HepG2 (cell line): ENCODE results near the gene ITGAE. TPM values are rescaled to one million over a fixed set of nuclear protein-coding genes. Genes with fewer than 3 reads are reported as not detected.

Source experiments
- ATAC-seq: fragments of 200-7000 bp; cut with Tn5 transposase; 3 replicates; pipeline ENCODE4 v1.9.1; 2020; ENCODE audit warnings: mild to moderate bottlenecking, moderate library complexity
- BruUV-seq: library from RNA; stranded (reverse); fragments of 400-500 nt; replicated peaks from 2 replicates; lab custom pipeline; 2021; lab: Mats Ljungman, UMichigan
- CTCF ChIA-PET: fragments of 300-600 bp; formaldehyde crosslinking; extraction: SDS; loops from one replicate; lab custom pipeline; 2021; ENCODE audit warnings: low total read pairs, inconsistent platforms, low intra/inter-chr PET ratio; lab: Yijun Ruan, JAX
- POLR2A ChIA-PET: fragments of 350-600 bp; sonication (Branson Sonifier 250); formaldehyde crosslinking; loops from one replicate; lab custom pipeline; 2020; ENCODE audit warnings: antibody characterized with exemption, inconsistent platforms; lab: Yijun Ruan, JAX
- DNase-seq: peaks from one replicate; pipeline ENCODE4 v3.0.0-alpha.2; 2015; ENCODE audit warnings: low spot score
- FAIRE-seq: peaks from 3 replicates; lab custom pipeline; 2011; peaks lifted over from hg19 to GRCh38; lab: Jason Lieb, UNC
- H2AFZ ChIP-seq: one replicate; pipeline ENCODE4 v1.6.1; 2011; ENCODE audit warnings: low read length, inconsistent platforms
- H3K27ac ChIP-seq: fragments of 300-600 bp; 3 replicates; pipeline ENCODE4 v1.8.0; 2011; ENCODE audit warnings: mixed run types, mild to moderate bottlenecking, mixed read lengths, low read length, inconsistent platforms; ENCODE audit not compliant: insufficient read depth; ENCODE audit errors: extremely low read length
- H3K27me3 ChIP-seq, 2 experiments: fragments of 200-600 bp in 1 of 2; 2 replicates in 1 of 2; 3 replicates in 1 of 2; pipeline versions ENCODE4 v1.6.0 to v1.8.0; 2011; ENCODE audit warnings: low read length in 2 of 2, mild to moderate bottlenecking in 2 of 2, moderate library complexity in 2 of 2, inconsistent platforms in 1 of 2; ENCODE audit not compliant: insufficient read depth in 2 of 2, control insufficient read depth in 1 of 2
- H3K36me3 ChIP-seq, 2 experiments: fragments of 200-600 bp in 1 of 2; replicated peaks in 1 of 2; 2 replicates in 1 of 2; 3 replicates in 1 of 2; pipeline versions ENCODE4 v1.5.1 to v1.8.0; 2011; ENCODE audit warnings: low read length in 2 of 2, inconsistent platforms in 1 of 2; ENCODE audit not compliant: insufficient read depth in 2 of 2, control insufficient read depth in 1 of 2
- H3K4me1 ChIP-seq: 2 replicates; pipeline ENCODE4 v1.5.1; 2012; ENCODE audit warnings: low read length, inconsistent platforms; ENCODE audit not compliant: insufficient read depth
- H3K4me2 ChIP-seq: 2 replicates; pipeline ENCODE4 v1.6.0; 2011; ENCODE audit warnings: low read depth, low read length, inconsistent platforms
- H3K4me3 ChIP-seq, 3 experiments: fragments of 200-600 bp in 1 of 3; sonication (generic), shearing (Covaris generic) in 1 of 3; replicated peaks in 1 of 3; 2 replicates each; pipeline ENCODE4 v1.5.1; 2011 to 2016; ENCODE audit warnings: low read length in 3 of 3, inconsistent platforms in 2 of 3, low read depth in 2 of 3, mild to moderate bottlenecking in 2 of 3, control low read depth in 1 of 3, mixed read lengths in 1 of 3; ENCODE audit not compliant: insufficient read depth in 1 of 3
- H3K79me2 ChIP-seq: one replicate; pipeline ENCODE4 v1.6.1; 2011; ENCODE audit warnings: low read length, inconsistent platforms; ENCODE audit not compliant: insufficient read depth
- H3K9ac ChIP-seq: 2 replicates; pipeline ENCODE4 v1.6.0; 2011; ENCODE audit warnings: mild to moderate bottlenecking, low read depth, low read length, inconsistent platforms; ENCODE audit not compliant: insufficient read depth
- H3K9me3 ChIP-seq: 2 replicates; pipeline ENCODE4 v1.5.1; 2012; ENCODE audit warnings: mild to moderate bottlenecking, low read length
- H4K20me1 ChIP-seq: 2 replicates; pipeline ENCODE4 v1.6.0; 2011; ENCODE audit warnings: inconsistent platforms, mild to moderate bottlenecking, low read length, moderate library complexity; ENCODE audit not compliant: insufficient read depth
- DNMT3B ChIP-seq: conservative IDR thresholded peaks from 2 replicates; pipeline ENCODE4 v1.6.1; 2016; ENCODE audit warnings: missing biosample characterization, control low read depth
- EP300 ChIP-seq, 3 experiments: sonication (generic) in 1 of 3; formaldehyde crosslinking in 1 of 3; IDR thresholded peaks; 2 replicates each; pipeline versions ENCODE4 v1.5.1 to v1.6.1; 2011 to 2020; ENCODE audit warnings: low read depth in 2 of 3, low read length in 2 of 3, borderline replicate concordance in 1 of 3, improper control_type of control experiment in 1 of 3, mild to moderate bottlenecking in 1 of 3, missing genetic modification reagents in 1 of 3, moderate library complexity in 1 of 3
- GATA4 ChIP-seq: sonication (generic); IDR thresholded peaks from 2 replicates; pipeline ENCODE4 v1.6.1; 2016; ENCODE audit warnings: antibody characterized with exemption, low read depth, borderline replicate concordance
- HOXA7 ChIP-seq: sonication (generic); formaldehyde crosslinking; IDR thresholded peaks from 2 replicates; pipeline ENCODE4 v1.8.1; 2022; ENCODE audit warnings: mild to moderate bottlenecking, missing genetic modification reagents, moderate library complexity
- JUN ChIP-seq: sonication (generic); formaldehyde crosslinking; IDR thresholded peaks from 2 replicates; pipeline ENCODE4 v1.4.0; 2020; ENCODE audit warnings: mild to moderate bottlenecking, missing genetic modification reagents
- MYC ChIP-seq: sonication (generic); formaldehyde crosslinking; IDR thresholded peaks from 2 replicates; pipeline ENCODE4 v1.9.0; 2021; ENCODE audit warnings: missing genetic modification reagents, borderline replicate concordance
- POLR2AphosphoS5 ChIP-seq: IDR thresholded peaks from 2 replicates; pipeline ENCODE4 v1.6.1; 2012; ENCODE audit warnings: low read depth, low read length
- SMAD9 ChIP-seq: sonication (generic); formaldehyde crosslinking; IDR thresholded peaks from 2 replicates; pipeline ENCODE4 v1.5.1; 2020; ENCODE audit warnings: mild to moderate bottlenecking, missing genetic modification reagents
- TAF1 ChIP-seq: sonication (generic); formaldehyde crosslinking; IDR thresholded peaks from 2 replicates; pipeline ENCODE4 v1.4.0; 2020; ENCODE audit warnings: missing genetic modification reagents
- ZNF547 ChIP-seq: sonication (generic); formaldehyde crosslinking; IDR thresholded peaks from 2 replicates; pipeline ENCODE4 v1.5.1; 2020; ENCODE audit warnings: mild to moderate bottlenecking, missing genetic modification reagents
- ZNF792 ChIP-seq: IDR thresholded peaks from 2 replicates; pipeline ENCODE4 v1.6.1; 2016
- ZSCAN29 ChIP-seq: sonication (generic); formaldehyde crosslinking; conservative IDR thresholded peaks from 2 replicates; pipeline ENCODE4 v1.4.0; 2020; ENCODE audit warnings: mild to moderate bottlenecking, missing genetic modification reagents
- whole genome bisulfite sequencing: methylation state at CpG from one replicate; pipeline ENCODE4 v1.1.6; 2017; ENCODE audit warnings: low lambda C conversion rate; 5-methylcytosine and 5-hydroxymethylcytosine counted together
- in situ Hi-C: cut with HindIII; loops from 2 replicates; pipeline ENCODE4 v1.10.0; 2017; ENCODE audit warnings: low pct_unique_long_range_greater_than_20kb; ENCODE audit not compliant: extremely low pct_ligation_motif_present
- intact Hi-C: fragments of 100-400 bp; cut with micrococcal nuclease; formaldehyde crosslinking; loops from one replicate; pipeline ENCODE4 v1.10.0; 2022; ENCODE audit not compliant: unreplicated experiment
- polyA plus RNA-seq, 8 experiments: library from polyadenylated mRNA; depleted of rRNA in 3 of 8; stranded (reverse) in 7 of 8; unstranded in 1 of 8; fragments of >200 nt; fragmentation: Illumina TruSeq in 4 of 8; extraction: Trizol in 4 of 8; gene quantifications; 2 replicates each; pipeline versions ENCODE4 v1.2.1 to v1.2.3, GENCODE V29; 2011 to 2016; ENCODE audit warnings: low read depth in 4 of 8, missing spikeins in 1 of 8, mixed read lengths in 1 of 8; ENCODE audit not compliant: insufficient read depth in 1 of 8
- total RNA-seq, 5 experiments: library from RNA; depleted of rRNA; stranded (reverse); fragments of >200 nt; fragmentation: Illumina TruSeq; extraction: Trizol; gene quantifications; 2 replicates each; pipeline ENCODE4 v1.2.3, GENCODE V29; 2016; ENCODE audit warnings: low read depth in 1 of 5
- TF ChIP-seq, protein P1 (sequence below): sonication (generic); formaldehyde crosslinking; IDR thresholded peaks from 2 replicates; pipeline ENCODE4 v1.4.0; 2020; ENCODE audit warnings: missing genetic modification reagents
- TF ChIP-seq, protein P2 (sequence below), 2 experiments: IDR thresholded peaks; 2 replicates each; pipeline ENCODE4 v1.6.1; 2011 to 2012; ENCODE audit warnings: low read length in 2 of 2, borderline replicate concordance in 1 of 2, low read depth in 1 of 2, mild to moderate bottlenecking in 1 of 2, moderate library complexity in 1 of 2

ITGAE gene
- total and polyA plus RNA-seq, 2 of the 13 experiments (the other 11 are each of a cell fraction or from before 2014, with no cell fraction given), result 42.3 to 49.0 TPM

DNA sequence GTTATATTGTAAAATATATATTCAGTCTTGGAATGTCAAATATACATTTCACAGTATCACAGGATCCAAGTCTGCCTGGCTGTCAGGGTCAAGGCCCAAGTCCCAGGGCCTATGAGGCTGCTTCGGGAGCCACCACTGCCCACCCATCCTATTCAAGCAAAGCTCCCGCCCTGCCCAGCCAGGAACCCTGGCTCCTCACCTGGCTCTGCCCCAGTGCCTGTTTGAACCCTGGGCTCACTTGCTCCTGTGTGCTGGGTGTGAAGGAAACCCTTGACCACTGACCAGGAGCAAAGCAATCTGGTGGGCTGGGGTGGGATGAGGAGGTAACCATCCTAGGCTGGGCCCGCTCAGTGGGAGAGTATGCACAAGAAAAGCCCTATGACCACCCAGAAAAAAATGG, 27.0 kb downstream of the ITGAE start (continued):
- TF ChIP-seq TAF1 (no peak), EP300 (IDR thresholded peaks at IDR 0.05; ENCODE audit: low read depth in 2 of 2, low read length in 2 of 2) (no peak), EP300 (CRISPR knock-in tag; IDR thresholded peaks at IDR 0.05; ENCODE audit: borderline replicate concordance) (no peak), POLR2AphosphoS5 (no peak)
- TF ChIP-seq, protein P1, sequence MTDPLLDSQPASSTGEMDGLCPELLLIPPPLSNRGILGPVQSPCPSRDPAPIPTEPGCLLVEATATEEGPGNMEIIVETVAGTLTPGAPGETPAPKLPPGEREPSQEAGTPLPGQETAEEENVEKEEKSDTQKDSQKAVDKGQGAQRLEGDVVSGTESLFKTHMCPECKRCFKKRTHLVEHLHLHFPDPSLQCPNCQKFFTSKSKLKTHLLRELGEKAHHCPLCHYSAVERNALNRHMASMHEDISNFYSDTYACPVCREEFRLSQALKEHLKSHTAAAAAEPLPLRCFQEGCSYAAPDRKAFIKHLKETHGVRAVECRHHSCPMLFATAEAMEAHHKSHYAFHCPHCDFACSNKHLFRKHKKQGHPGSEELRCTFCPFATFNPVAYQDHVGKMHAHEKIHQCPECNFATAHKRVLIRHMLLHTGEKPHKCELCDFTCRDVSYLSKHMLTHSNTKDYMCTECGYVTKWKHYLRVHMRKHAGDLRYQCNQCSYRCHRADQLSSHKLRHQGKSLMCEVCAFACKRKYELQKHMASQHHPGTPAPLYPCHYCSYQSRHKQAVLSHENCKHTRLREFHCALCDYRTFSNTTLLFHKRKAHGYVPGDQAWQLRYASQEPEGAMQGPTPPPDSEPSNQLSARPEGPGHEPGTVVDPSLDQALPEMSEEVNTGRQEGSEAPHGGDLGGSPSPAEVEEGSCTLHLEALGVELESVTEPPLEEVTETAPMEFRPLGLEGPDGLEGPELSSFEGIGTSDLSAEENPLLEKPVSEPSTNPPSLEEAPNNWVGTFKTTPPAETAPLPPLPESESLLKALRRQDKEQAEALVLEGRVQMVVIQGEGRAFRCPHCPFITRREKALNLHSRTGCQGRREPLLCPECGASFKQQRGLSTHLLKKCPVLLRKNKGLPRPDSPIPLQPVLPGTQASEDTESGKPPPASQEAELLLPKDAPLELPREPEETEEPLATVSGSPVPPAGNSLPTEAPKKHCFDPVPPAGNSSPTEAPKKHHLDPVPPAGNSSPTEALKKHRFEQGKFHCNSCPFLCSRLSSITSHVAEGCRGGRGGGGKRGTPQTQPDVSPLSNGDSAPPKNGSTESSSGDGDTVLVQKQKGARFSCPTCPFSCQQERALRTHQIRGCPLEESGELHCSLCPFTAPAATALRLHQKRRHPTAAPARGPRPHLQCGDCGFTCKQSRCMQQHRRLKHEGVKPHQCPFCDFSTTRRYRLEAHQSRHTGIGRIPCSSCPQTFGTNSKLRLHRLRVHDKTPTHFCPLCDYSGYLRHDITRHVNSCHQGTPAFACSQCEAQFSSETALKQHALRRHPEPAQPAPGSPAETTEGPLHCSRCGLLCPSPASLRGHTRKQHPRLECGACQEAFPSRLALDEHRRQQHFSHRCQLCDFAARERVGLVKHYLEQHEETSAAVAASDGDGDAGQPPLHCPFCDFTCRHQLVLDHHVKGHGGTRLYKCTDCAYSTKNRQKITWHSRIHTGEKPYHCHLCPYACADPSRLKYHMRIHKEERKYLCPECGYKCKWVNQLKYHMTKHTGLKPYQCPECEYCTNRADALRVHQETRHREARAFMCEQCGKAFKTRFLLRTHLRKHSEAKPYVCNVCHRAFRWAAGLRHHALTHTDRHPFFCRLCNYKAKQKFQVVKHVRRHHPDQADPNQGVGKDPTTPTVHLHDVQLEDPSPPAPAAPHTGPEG, result no peak

DNA sequence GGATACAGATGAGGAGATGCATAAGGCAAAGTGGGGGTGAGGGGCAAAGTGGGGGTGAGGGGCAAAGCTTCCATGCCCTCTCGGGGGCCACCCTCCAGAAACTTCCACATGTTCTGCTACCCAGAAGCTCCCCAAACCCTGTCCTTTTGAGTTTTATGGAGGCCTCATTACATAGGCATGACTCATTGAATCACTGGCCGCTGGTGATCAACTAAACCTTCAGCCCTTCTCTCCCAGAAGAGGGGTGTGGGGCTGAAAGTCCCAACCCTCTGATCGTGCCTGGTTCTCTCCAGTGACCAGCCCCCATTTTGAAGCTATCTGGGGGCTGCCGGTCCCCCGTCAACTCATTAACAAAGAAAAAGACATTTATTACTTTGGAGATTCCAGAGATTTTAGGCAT, 27.5 kb downstream of the ITGAE start:
- no peak; the same call in 2 of the 3 replicates for ATAC-seq
- no peak for DNase-seq
- no peaks in the 10 kb centered on the region for H3K79me2 ChIP-seq
- no peak overlapping the region for H3K4me2 ChIP-seq
- ChIA-PET CTCF (interaction anchor here (1.2 to 2.1 kb wide), 2 partner anchors 36 to 37 kb away, joined by 3 to 5 read pairs; no protein-coding TSS in a partner anchor), POLR2A (interaction anchor here (1.1 kb wide), 1 partner anchor 9 kb away, joined by 3 read pairs; no protein-coding TSS in a partner anchor)
- no peak overlapping the region for H2AFZ ChIP-seq
- H3K27me3 ChIP-seq, result peaks cover 0 to 2% of the 10 kb centered on the region in 2 experiments; a peak in 1 of 5 replicates
- in situ Hi-C loops (no loop called here), intact Hi-C loops (loop anchor here (5.0 kb wide), 1 partner anchor 36 kb away; no protein-coding TSS in a partner anchor)
- H3K27ac ChIP-seq, result no peak overlapping the region
- H3K4me1 ChIP-seq, result peaks cover 41% of the 10 kb centered on the region
- no peak for FAIRE-seq
- no peaks in the 10 kb centered on the region for H3K9me3 ChIP-seq
- no peak overlapping the region for H3K9ac ChIP-seq
- no peaks in the 10 kb centered on the region for H3K36me3 ChIP-seq
- BruUV-seq, result no TSS peak
- H3K4me3 ChIP-seq, result no peak overlapping the region
- no peaks in the 10 kb centered on the region for H4K20me1 ChIP-seq
- 69% methylated on average over 5 of the region's 5 CpGs for WGBS
- no peak for TF ChIP-seq GATA4
- no peak for TF ChIP-seq ZSCAN29
- no peak for TF ChIP-seq HOXA7 (CRISPR knock-in tag)
- no peak for TF ChIP-seq DNMT3B (CRISPR knock-in tag)
- no peak for TF ChIP-seq ZNF792 (CRISPR knock-in tag)
- no peak for TF ChIP-seq SMAD9
- TF ChIP-seq JUN (CRISPR knock-in tag), result no peak
- no peak for TF ChIP-seq MYC (CRISPR knock-in tag)
- TF ChIP-seq, protein P2, sequence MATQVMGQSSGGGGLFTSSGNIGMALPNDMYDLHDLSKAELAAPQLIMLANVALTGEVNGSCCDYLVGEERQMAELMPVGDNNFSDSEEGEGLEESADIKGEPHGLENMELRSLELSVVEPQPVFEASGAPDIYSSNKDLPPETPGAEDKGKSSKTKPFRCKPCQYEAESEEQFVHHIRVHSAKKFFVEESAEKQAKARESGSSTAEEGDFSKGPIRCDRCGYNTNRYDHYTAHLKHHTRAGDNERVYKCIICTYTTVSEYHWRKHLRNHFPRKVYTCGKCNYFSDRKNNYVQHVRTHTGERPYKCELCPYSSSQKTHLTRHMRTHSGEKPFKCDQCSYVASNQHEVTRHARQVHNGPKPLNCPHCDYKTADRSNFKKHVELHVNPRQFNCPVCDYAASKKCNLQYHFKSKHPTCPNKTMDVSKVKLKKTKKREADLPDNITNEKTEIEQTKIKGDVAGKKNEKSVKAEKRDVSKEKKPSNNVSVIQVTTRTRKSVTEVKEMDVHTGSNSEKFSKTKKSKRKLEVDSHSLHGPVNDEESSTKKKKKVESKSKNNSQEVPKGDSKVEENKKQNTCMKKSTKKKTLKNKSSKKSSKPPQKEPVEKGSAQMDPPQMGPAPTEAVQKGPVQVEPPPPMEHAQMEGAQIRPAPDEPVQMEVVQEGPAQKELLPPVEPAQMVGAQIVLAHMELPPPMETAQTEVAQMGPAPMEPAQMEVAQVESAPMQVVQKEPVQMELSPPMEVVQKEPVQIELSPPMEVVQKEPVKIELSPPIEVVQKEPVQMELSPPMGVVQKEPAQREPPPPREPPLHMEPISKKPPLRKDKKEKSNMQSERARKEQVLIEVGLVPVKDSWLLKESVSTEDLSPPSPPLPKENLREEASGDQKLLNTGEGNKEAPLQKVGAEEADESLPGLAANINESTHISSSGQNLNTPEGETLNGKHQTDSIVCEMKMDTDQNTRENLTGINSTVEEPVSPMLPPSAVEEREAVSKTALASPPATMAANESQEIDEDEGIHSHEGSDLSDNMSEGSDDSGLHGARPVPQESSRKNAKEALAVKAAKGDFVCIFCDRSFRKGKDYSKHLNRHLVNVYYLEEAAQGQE (IDR thresholded peaks at IDR 0.05; ENCODE audit: borderline replicate concordance in 1 of 2, low read depth in 1 of 2, low read length in 2 of 2), result no peak
- TF ChIP-seq ZNF547 (CRISPR knock-in tag), result no peak
- no peak for TF ChIP-seq EP300 (IDR thresholded peaks at IDR 0.05; ENCODE audit: low read depth in 2 of 2, low read length in 2 of 2)
- no peak for TF ChIP-seq EP300 (CRISPR knock-in tag; IDR thresholded peaks at IDR 0.05; ENCODE audit: borderline replicate concordance)
